Activated CD4-positive, alpha-beta T cell treated with anti-CD3 and anti-CD28 coated beads for 48 hours (primary cell): Measurements from ENCODE around the gene KDM2B.
"Not testable (repeated sequence)": the region's sequence is repeated elsewhere in the genome, so short reads cannot be mapped to it uniquely, and the experiment has no call there.

Experiments used
- DNase-seq: peaks from one replicate; pipeline ENCODE4 v3.0.0-alpha.2; 2020

Gene KDM2B

DNA sequence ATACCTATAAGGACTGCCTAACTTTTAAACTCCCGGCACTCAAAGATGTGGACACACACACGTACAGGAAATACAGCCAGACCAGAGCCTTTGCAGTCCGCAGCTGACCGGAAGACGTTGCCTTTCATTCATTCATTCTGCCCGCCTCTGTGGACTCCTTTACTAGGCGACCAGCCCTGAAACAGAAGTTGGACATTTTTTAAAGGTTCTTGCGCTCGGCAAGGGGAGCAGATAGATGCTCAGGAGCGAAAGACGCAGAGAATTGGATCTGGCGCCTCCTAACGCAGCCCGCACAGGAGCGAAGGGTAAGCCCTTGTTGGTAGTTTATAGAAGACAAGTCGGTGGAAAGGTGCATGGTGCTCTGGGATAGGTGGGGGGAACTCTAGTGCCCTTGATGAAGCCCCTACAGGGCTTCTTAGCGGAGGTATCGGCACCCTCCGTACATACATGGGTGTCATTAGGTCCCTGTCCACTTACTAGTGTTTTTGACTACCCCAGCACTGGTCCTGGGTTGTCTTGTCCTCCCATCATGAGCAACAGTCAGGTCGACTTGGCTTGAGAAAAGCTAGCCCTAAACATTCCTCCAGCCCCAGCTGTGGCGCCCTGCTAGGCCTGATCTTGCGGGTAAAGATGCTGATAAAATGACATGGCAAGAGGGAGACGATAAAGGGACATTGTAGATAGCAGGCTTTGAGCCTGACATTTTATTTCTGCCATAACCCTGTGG lies at the start of gene KDM2B:
Gene KDM2B (minus strand): TSS at position 65 of the 727 bp plus-strand sequence. CDS start 112 bp downstream, outside the sequence.
- DNase-seq: peak; percentile 40

DNA sequence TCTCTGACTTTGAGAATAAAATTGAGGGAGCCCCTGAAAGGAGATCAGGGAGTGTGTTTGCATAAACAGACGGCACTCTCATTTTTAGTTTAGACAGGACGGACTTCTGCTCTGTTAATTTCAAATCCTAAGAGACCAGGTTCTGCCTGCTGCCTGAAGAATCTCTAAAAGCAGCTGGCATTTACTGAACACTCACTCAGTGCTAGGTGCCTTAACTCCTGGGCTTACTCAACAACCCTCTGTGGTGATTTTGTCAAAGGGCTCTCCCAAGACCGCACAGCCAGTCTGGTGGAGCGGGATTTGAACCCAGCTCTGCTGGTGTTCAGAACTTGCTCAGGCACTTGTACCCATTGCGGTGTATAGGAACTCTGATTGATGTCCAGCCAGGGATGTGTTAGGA lies 47.7 kb upstream of the KDM2B start:
- DNase-seq: peak; percentile 32

DNA sequence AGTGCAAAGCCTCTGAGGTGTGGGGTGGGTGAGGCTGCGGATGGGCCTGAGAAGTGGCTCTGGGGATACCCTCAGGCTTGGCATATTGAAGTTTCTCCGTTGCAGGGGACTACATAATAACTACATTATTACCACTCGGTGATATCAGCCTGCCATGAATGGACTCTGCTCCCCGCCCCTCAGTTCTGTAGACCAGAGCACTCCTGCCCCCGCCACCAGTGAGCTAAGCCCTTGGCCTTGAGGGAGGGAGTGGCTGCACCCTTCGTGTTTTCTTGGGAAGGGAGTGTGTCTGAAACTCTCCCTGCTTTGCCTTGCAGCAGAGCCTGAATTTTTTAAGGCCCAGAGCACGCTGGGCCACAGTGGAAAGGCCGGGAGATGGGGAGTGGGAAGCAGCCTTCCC lies 47.2 kb upstream of the KDM2B start:
- peak; percentile 38 for DNase-seq

DNA sequence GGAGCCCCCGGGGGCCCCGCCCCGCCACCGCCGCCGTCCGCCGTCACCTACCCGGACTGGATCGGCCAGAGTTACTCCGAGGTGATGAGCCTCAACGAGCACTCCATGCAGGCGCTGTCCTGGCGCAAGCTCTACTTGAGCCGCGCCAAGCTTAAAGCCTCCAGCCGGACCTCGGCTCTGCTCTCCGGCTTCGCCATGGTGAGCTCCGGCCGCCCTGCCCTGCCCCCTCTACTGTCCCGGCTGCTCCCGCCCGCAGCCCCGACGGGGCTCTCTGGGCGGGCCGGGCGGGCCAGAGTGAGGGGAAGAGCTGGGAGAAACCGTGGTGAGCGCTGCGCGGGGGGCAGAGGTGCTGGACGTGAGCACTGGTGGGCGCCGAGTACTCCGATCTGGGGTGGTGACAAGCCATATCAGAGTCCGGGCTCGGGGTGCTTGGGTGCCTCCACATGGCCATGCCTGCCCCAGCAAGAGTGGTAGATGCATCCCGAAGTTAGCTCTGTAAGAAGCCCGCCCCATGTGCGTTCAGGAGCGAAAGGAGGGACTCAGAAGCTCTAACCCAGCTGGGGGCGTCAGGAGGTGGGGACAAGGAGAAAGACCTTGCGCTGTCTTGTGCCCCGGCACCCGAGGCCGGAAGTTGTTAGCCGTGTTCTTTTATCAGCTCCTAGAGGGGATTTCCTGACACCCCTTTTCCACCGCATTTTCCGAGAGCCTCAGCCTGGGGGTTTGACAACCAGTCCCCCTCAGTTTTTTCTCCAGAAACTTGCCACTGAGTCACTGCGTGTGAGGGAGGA lies 46.2 kb upstream of the KDM2B start:
- peak; percentile 94 for DNase-seq

DNA sequence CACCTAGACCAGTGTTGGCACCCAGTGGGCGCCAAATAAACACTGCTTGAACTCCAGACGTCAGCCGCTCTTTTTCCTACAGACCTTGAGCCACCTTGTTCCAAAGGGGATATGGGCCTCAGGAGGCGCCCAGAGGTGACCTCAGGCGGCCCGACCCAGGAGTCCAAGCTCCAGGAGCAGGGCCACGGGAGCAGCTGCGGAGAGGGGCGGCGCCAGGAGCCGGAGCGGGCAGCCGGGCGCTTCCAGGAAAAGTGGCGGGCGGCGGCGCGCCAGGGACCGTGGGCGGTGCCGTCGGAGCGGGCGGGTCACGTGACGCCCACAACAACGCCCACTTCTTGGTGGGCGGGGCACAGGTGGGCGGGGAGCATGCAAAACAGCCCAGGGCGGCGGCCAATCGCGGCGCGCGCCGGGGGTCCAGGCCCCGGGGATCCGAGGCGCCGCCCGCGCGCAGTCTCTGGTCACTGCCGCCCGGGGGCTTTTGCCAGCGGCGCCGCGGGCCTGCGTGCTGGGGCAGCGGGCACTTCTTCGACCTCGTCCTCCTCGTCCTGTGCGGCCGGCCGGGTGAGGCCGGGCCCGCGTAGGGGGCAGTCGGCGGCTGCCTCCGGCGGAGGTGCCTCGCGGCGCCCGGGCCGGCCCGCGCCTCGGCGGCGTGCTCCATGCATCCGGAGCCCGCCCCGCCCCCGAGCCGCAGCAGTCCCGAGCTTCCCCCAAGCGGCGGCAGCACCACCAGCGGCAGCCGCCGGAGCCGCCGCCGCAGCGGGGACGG lies 45.4 kb upstream of the KDM2B start, which contains the start of gene ORAI1:
Gene ORAI1 (plus strand): TSS at position 444 of the 766 bp plus-strand sequence.
- peak; percentile 96 for DNase-seq

DNA sequence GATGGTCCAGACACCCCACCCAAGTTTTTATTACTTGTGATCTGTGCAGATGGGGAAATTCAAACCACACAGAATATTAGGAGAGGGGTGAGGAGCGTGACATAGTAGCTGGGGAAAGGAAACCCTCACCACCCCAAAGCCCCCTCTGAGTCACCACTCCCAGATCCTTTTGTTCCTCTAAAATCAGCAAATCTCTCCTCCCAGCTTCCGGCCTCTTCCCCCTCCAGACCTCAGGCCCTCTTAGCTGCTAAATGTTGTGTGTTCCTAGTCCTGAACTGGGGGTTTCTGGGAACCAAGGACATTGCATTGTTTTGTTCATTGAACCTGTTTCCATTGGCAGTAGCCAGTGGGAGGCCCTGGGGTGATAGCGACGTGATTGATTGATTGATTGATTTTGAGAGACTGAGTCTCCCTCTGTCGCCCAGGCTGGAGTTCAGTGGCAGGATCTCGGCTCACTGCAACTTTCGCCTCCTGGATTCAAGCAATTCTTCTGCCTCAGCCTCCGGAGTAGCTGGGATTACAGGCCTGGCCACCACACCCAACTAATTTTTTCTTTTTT lies 39.6 kb upstream of the KDM2B start:
- no peak for DNase-seq

DNA sequence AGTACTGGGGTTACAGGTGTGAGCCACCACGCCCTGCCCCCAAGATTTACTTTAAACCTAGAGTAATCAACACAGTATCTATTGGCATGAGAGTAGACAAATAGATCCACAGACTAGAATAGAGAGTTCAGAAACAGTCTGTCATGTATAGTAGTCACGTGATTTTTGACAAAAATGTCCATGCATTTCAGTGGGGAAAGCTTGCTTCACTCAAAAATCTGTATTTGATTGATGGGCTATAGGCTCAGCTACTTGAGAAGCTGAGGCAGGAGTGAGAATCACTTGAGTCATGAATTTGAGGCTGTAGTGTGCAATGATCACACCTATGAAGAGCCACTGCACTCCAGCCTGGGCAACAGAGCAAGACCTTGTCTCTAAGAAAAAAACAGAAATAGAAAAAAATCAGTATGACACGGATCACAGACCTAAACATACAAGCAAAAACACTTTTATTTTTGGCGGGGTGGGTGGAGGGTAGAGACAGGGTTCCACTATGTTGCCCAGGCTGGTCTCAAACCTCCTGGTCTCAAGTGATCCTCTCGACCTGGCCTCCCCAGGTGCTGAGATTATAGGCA lies 37.9 kb upstream of the KDM2B start:
- DNase-seq: no peak

DNA sequence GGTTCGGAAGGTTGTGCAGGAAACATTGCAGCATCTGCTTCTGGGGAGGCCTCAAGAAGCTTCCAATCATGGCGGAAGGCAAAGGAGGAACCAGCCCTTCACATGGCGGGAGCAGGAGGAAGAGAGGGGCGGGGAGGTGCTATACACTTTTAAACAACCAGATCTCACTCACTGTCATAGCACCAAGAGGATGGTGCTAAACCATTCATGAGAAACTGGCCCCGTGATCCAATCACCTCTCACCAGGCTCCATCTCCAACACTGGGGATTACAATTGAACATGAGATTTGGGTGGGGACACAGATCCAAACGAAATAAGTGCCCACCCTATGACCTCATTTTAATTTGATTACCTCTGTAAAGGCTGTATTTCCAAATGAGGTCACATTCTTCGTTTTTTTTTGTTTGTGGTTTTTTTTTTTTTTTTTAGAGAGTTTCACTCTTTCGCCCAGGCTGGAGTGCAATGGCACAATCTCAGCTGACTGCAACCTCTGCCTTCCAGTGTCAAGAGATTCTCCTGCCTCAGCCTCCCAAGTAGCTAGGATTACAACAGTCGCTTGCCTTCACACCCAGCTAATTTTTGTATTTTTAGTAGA lies 34.1 kb upstream of the KDM2B start:
- no peak for DNase-seq

DNA sequence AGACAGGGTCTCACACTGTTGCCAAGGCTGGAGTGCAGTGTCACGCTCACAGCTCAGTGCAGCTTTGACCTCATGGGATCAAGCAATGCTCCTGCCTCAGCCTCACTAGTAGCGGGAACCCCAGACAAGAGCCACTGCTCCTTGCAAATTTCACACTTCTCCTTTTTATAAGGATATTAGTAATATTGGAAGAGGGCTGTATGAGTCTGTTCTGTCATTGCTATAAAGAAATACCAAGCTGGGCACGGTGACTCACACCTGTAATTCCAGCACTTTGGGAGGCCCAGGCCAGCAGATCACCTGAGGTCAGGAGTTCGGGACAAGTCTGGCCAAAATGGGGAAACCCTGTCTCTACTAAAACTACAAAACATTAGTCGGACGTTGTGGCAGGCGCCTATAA lies 32.6 kb upstream of the KDM2B start:
- DNase-seq: no peak

DNA sequence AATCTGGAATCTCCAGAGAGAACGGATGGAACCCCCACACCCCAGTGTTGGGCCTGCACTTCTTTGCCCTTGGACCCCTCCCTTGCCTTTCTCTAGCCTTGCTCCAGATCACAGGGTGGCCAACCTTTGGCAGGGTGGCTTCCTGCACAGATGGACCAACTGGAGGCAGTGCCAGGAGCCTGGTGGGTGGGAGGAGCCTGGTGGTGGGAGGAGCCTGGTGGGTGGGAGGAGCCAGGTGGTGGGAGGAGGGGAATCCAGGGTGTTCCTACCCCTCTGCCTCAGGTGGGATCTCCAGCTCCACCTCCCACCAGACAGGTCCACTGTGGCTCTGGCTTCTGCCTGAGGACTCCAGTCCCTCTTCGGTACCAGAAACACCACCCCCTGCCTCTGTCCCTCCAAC lies 30.5 kb upstream of the KDM2B start:
- peak; percentile 51 for DNase-seq

DNA sequence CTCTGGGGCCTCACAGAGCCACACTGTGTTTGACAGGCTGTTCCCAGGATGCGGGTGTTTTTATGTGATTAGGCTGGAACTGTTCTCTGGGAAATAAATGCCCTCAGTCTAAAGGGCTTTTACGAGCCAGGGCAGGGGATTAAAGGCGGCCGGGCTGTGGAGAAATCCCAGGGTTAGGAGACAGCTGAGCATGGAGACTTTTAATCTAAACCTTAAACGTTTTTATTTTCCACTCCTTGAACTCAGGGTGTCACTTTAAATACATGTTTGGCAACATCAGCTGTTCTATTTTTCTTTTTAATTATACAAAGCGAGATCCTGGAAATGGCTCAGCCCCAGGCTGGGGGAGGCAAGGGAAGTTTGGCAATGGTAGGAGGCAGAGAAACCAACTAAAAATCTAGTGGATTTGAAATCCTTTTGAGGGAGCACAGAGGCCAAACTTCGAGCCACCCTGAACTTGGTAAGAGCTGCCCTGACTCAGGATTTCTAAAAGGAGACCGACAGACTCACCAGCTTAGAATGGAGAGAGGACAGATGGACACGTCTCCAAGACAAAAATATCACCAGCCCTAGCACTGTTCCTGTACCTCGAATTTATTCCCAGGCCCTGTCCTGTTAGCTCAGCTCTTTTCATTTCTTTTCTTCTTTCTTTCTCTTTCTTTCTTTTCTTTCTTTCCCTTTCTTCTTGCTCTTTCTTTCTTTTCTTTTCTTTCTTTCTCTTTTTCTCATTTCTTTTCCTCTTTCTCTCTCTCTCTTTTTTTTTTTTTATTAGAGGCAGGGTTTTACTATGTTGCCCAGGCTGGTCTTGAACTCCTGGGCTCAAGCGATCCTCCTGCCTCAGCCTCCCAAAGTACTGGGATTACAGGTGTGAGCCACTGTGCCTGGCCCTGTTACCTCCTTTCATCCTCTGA lies 29.7 kb upstream of the KDM2B start:
- DNase-seq: no peak

DNA sequence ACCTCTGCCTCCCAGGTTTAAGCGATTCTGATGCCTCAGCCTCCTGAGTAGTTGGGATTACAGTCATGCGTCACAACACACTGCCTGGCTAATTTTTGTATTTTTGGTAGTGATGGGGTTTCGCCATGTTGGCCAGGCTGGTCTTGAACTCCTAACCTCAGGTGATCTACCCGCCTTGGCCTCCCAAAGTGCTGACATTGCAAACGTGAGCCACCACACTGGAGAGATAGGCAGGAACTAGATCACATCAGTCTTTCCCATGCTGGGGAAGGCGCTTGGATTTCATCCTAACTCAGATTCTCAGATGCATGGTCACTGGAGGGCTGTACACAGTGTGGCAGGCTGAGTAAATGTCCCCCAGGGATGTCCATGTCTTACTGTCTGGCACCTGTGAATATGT lies 27.5 kb upstream of the KDM2B start:
- no peak for DNase-seq

DNA sequence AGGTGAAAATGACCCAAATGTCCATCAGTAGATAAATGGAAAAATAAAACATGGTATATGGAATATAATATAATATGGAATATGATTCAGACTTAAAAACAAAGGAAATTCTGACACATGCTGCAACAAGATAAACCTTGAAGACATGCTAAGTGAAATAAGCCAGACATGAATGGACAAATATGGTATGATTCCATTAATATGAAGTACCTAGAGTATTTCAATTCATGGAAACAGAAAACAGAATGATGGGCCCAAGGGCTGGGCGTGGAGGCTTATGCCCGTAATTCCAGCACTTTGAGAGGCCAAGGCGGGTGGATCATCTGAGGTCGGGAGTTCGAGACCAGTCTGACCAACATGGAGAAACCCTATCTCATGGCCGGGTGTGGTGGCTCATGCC lies 22.8 kb upstream of the KDM2B start:
- no peak for DNase-seq

DNA sequence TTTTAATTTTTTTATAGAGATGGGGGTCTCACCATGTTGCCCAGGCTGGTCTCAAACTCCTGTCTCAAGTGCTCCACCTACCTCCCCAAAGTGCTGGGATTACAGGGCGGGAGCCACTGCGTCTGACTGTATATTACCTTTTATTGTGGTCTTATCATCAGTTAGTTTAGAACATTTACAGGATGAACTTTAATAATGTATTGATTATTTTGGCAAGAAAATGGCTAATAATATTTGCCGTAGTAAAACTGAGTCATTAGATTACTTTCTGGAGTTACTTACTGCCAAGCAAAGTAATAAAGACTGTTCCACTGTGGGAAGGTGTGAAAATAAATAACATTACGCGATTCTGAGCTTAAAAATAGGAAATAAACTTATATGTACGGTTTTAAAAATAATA lies 21.9 kb upstream of the KDM2B start:
- no peak for DNase-seq

DNA sequence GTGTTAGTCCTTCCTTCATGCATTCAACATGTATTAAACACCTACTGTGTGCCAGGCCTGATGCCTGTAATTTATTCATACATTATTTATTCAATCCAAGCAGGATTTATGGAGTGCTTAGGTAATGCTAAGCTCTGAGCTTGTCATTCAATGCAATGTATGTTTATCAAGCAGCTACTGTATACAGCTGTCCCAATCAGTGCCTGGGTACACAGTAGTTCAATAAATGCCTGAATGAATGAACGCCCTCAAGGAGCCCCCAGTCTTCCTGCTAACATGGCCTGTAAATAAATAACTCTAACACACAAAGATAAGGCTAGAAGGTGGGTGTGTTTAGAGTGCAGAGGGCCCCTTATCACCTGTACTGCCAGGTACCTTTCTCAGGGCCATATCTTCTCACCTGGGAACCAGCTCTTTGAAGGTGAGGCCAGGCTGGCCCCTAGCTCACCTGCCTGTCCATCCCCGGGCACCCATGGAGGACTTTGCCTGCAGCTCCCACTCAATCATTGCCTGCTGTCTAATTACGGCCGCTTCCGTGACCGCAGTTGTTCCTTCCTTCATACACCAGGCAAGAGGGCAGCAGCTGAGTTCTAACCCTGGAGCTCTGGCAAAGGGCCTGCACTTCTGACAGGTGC lies 20.0 kb upstream of the KDM2B start:
- no peak for DNase-seq

DNA sequence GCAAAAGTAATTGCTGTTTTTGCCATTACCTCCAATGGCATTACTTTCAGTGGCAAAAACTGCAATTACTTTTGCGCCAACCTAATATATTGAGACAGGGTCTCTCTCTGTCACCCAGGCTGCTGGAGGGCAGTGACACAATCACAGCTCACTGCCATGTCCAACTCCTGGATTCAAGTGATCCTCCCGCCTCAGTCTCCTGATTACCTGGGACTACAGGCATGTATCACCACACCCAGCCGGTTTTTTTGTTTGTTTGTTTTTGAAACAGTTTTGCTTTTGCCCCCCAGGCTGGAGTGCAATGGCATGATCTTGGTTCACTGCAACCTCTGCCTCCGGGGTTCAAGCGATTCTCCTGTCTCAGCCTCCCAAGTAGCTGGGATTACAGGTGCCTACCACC lies 15.7 kb upstream of the KDM2B start:
- no peak for DNase-seq

DNA sequence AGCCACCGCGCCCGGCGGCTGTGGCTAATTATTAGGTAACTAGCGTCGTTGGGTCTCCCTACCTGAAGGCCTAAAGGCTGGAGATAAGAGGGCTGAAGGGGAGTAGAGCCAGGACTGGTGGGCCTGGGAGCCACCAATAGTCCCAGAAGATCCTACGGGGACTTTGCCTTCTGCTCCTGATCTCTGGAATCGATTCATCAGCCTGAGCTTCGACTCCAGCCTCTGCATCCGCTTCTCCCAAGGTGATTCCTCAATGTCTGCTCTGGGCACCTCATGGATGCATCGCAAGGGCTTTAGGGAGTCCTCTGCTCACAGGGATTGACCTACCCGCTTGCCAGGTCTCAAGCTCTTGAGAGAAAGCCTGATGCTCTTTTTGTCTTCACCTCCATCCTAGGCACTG lies 14.7 kb upstream of the KDM2B start:
- no peak for DNase-seq

DNA sequence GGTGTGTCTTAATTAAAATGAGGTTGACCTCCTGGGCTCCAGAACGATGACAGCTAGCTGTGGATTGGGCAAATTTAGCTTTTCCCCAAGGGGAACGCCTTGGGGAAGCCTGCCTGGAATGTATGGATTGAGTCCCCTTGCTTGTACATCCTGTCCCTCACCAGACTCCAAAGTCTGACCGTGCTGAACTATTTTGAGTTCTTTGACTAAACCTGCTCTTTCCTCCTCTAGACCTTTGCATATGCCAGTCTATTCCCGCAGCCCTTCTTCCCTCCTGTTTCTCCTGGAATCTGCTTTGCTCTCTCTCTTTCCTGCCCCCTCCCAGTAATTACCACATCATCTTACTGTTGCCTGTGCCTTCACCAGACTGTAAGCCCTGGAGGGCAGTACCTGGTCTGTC lies 11.5 kb upstream of the KDM2B start:
- DNase-seq: no peak

DNA sequence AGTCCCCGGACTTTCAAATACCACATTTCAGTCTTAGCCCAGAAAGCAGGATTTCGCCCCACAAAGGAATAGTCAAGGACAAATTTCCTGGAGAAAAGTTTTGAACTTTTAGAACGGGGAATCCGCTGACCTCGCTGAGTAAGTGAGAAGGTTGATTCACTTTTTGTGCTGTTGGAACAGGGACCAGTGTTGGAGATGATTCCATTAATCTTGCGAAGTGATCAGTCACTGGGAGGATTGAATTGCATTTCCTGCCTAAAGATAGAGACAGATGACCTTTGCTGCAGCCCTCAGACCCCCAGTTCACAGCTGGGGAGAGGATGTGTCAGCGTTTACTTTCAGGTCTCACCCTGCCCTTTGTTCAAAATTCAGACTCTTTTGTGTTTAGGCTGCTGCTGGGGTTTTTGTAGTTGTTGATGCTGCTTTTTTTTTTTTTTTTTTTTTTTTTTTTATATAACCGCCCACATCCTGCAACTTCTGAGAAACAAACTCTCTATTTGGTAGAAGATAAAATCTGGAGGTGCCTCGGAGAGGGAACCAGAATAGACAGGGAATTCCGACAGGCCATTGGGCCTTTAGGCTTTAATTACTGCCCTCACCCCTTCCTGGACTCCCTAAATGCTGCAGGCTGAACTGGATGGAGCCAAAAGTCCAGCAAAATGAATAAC lies 9.8 kb upstream of the KDM2B start:
- DNase-seq: peak; percentile 70

DNA sequence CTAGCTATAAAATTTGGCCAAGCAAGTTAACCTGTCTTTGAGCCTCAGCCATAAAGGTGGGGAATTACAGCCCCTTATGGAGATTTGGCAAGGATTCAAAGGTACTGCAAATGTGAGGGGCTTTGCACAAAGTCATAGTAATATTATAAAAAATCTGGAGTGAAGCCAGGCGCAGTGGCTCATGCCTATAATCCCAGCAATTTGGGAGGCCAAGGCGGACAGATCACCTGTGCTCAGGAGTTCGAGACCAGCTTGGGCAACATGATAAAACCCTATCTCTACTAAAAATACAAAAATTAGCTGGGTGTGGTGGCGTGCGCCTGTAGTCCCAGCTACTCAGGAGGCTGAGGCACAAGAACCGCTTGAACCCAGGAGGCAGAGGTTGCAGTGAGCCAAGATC lies 4.1 kb upstream of the KDM2B start:
- not testable (repeated sequence) for DNase-seq
